Gastrocnemius medialis (tissue), 4 donors: ENCODE data around the gene PRKG1. TPM values are rescaled to one million over a fixed set of nuclear protein-coding genes. Genes with fewer than 3 reads are reported as not detected.

Source experiments
- ATAC-seq, 2 donors: fragments of 150-250 bp; one replicate each; pipeline ENCODE4 v1.9.1; 2016
- DNase-seq, 2 donors: peaks; one replicate each; pipeline ENCODE4 v3.0.0-alpha.2; 2019
- H3K27ac ChIP-seq, 4 donors: fragments of 200-600 bp; sonication (generic); 1 replicate in 1 of 4; 2 replicates in 3 of 4; pipeline ENCODE4 v1.5.1; 2016 to 2018; ENCODE audit warnings: mild to moderate bottlenecking in 2 of 4, moderate library complexity in 1 of 4
- H3K27me3 ChIP-seq, 3 donors: fragments of 200-600 bp; sonication (generic) in 2 of 3; 1 replicate in 1 of 3; 2 replicates in 2 of 3; pipeline versions ENCODE4 v1.5.1 to v1.6.0; 2016 to 2019; ENCODE audit warnings: mild to moderate bottlenecking in 1 of 3, moderate library complexity in 1 of 3
- H3K36me3 ChIP-seq, 2 donors: fragments of 200-600 bp; sonication (generic) in 1 of 2; one replicate each; pipeline ENCODE4 v1.5.1; 2017 to 2018
- H3K4me1 ChIP-seq, 2 donors: fragments of 200-600 bp; sonication (generic) in 1 of 2; one replicate each; pipeline ENCODE4 v1.5.1; 2016 to 2017; ENCODE audit warnings: mild to moderate bottlenecking in 2 of 2
- H3K4me3 ChIP-seq, 4 donors: fragments of 200-600 bp; sonication (generic) in 3 of 4; 1 replicate in 1 of 4; 2 replicates in 3 of 4; pipeline ENCODE4 v1.5.1; 2016 to 2019; ENCODE audit warnings: mild to moderate bottlenecking in 2 of 4
- H3K9me3 ChIP-seq, 3 donors: fragments of 200-600 bp; sonication (generic) in 2 of 3; 1 replicate in 1 of 3; 2 replicates in 2 of 3; pipeline ENCODE4 v1.5.1; 2016 to 2019
- POLR2A ChIP-seq, 2 donors: fragments of 450-650 bp; IDR thresholded peaks; one replicate each; pipeline ENCODE4 v1.6.1; 2017; ENCODE audit warnings: antibody characterized with exemption in 2 of 2, mild to moderate bottlenecking in 2 of 2, moderate library complexity in 2 of 2
- in situ Hi-C, 4 donors: fragments of 200-750 bp; cut with MboI; loops; one replicate each; pipeline versions ENCODE4 v1.15.0 to v1.8.0; 2017; ENCODE audit warnings: low sequenced_read_pairs in 4 of 4
- intact Hi-C: fragments of 100-400 bp; cut with DNase I; formaldehyde crosslinking; loops from one replicate; pipeline ENCODE4 v1.15.1; 2023; ENCODE audit warnings: low total_unique reads
- total RNA-seq, 4 donors: library from RNA; depleted of rRNA; stranded (reverse); fragments of >200 nt; gene quantifications; one replicate each; pipeline versions ENCODE4 v1.1.0 to v1.2.3, GENCODE V29; 2016
- TF ChIP-seq, protein P1 (sequence below), 5 experiments: fragments of 450-650 bp in 3 of 5; fragments of 200-600 bp in 2 of 5; sonication (generic) in 2 of 5; IDR thresholded peaks in 4 of 5; conservative IDR thresholded peaks in 1 of 5; 1 replicate in 4 of 5; 2 replicates in 1 of 5; pipeline ENCODE4 v1.5.1; 2016 to 2019; ENCODE audit warnings: antibody characterized with exemption in 5 of 5, mild to moderate bottlenecking in 3 of 5, moderate library complexity in 3 of 5

PRKG1 gene
- total RNA-seq, 4 donors from 2014 or later: 10.4 to 39.4 (median 25.1) TPM

- DNase-seq: no peak
- Histone ChIP-seq H3K27me3 (peaks cover 0 to 7% (median 0%) of the 10 kb centered on the region in 3 donors), H3K9me3 (no peaks in the 10 kb centered on the region), H3K4me1 (peaks cover 8 to 21% of the 10 kb centered on the region in 2 donors), H3K4me3 (peak overlapping the region; percentile 61 to 75 (median 68)), H3K27ac (no peak overlapping the region), H3K36me3 (no peaks in the 10 kb centered on the region)
- ATAC-seq: peak in 1 of 2 donors; percentile 10
- intact Hi-C loops: loop anchor here (10.0 kb wide), 1 partner anchor 341 kb away; no protein-coding TSS in a partner anchor
- TF ChIP-seq, protein P1, sequence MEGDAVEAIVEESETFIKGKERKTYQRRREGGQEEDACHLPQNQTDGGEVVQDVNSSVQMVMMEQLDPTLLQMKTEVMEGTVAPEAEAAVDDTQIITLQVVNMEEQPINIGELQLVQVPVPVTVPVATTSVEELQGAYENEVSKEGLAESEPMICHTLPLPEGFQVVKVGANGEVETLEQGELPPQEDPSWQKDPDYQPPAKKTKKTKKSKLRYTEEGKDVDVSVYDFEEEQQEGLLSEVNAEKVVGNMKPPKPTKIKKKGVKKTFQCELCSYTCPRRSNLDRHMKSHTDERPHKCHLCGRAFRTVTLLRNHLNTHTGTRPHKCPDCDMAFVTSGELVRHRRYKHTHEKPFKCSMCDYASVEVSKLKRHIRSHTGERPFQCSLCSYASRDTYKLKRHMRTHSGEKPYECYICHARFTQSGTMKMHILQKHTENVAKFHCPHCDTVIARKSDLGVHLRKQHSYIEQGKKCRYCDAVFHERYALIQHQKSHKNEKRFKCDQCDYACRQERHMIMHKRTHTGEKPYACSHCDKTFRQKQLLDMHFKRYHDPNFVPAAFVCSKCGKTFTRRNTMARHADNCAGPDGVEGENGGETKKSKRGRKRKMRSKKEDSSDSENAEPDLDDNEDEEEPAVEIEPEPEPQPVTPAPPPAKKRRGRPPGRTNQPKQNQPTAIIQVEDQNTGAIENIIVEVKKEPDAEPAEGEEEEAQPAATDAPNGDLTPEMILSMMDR (IDR thresholded peaks at IDR 0.05 in 4 of 5, conservative IDR thresholded peaks at IDR 0.05 in 1 of 5): no peak
- no peak for TF ChIP-seq POLR2A (IDR thresholded peaks at IDR 0.05)
- in situ Hi-C loops: loop anchor here in 3 of 4 donors (5.0 to 10.0 kb wide), 2 partner anchors 171 to 174 kb away; no protein-coding TSS in a partner anchor
Measured at GRCh38 chr10:52313256-52313932, 1239.1 kb downstream of the PRKG1 start.

DNA sequence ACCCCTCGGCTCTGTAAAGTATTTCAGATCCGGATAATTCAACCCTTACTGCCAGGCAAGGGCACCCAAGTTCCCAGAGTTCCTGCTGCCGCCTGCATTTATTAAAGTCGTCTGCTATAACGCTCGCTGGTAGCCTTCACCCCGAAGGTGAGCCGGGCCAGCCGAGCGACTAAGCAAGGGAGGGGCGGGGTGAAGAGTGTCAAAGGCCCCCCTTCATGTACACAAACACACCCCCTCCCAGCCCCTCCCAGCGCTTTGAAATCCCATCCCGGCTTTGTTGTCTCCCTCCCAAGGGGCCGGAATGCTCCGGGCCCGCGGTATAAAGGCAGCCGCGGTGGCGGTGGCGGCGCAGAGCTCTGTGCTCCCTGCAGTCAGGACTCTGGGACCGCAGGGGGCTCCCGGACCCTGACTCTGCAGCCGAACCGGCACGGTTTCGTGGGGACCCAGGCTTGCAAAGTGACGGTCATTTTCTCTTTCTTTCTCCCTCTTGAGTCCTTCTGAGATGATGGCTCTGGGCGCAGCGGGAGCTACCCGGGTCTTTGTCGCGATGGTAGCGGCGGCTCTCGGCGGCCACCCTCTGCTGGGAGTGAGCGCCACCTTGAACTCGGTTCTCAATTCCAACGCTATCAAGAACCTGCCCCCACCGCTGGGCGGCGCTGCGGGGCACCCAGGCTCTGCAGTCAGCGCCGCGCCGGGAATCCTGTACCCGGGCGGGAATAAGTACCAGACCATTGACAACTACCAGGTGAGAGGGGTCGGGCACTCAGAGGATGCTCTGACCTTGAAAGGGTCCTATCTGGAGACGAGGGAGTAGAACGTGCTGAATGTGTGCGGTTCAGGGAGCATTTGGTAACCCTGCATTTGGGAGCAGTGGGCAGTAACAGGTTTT, 1239.9 kb downstream of the PRKG1 start, which contains the start of gene DKK1:
Gene DKK1, plus strand, starts transcription at position 349 of the 889 bp plus-strand sequence. Its CDS starts 154 bp downstream, at position 503.
- intact Hi-C loops: loop anchor here (10.0 kb wide), 1 partner anchor 341 kb away; no protein-coding TSS in a partner anchor
- H3K9me3 ChIP-seq: no peaks in the 10 kb centered on the region
- TF ChIP-seq POLR2A (IDR thresholded peaks at IDR 0.05): no peak
- TF ChIP-seq, protein P1 (IDR thresholded peaks at IDR 0.05 in 4 of 5, conservative IDR thresholded peaks at IDR 0.05 in 1 of 5): peak; percentile 49 to 82 (median 70)
- DNase-seq: peak; percentile 17 to 46
- ATAC-seq: peak; percentile 79 to 85
- in situ Hi-C loops: loop anchor here in 3 of 4 donors (5.0 to 10.0 kb wide), 2 partner anchors 171 to 173 kb away; no protein-coding TSS in a partner anchor
- H3K27ac ChIP-seq: no peak within 1 kb of the TSS
- H3K4me3 ChIP-seq: peak within 1 kb of the TSS; percentile 61 to 75 (median 68)
- peaks cover 0 to 7% (median 0%) of the 10 kb centered on the region in 3 donors for H3K27me3 ChIP-seq
- H3K36me3 ChIP-seq: no peaks in the 10 kb centered on the region
- H3K4me1 ChIP-seq: peaks cover 8 to 21% of the 10 kb centered on the region in 2 donors

GRCh38 chr10:52314822-52315552, 1240.7 kb downstream of the PRKG1 start:
- no peak overlapping the region for H3K27ac ChIP-seq
- peaks cover 8 to 21% of the 10 kb centered on the region in 2 donors for H3K4me1 ChIP-seq
- no peaks in the 10 kb centered on the region for H3K9me3 ChIP-seq
- intact Hi-C loops (loop anchor here (10.0 kb wide), 1 partner anchor 340 kb away; no protein-coding TSS in a partner anchor), in situ Hi-C loops (loop anchor here in 3 of 4 donors (5.0 to 10.0 kb wide), 2 partner anchors 170 to 172 kb away; no protein-coding TSS in a partner anchor)
- no peak for DNase-seq
- H3K27me3 ChIP-seq: peaks cover 0 to 7% (median 0%) of the 10 kb centered on the region in 3 donors
- peak overlapping the region; percentile 61 to 75 (median 68) for H3K4me3 ChIP-seq
- ATAC-seq: no peak
- TF ChIP-seq, protein P1 (IDR thresholded peaks at IDR 0.05 in 4 of 5, conservative IDR thresholded peaks at IDR 0.05 in 1 of 5): no peak
- TF ChIP-seq POLR2A (IDR thresholded peaks at IDR 0.05): no peak
- H3K36me3 ChIP-seq: no peaks in the 10 kb centered on the region

- Histone ChIP-seq H3K9me3 (no peaks in the 10 kb centered on the region), H3K4me3 (no peak overlapping the region), H3K4me1 (peaks cover 8 to 21% of the 10 kb centered on the region in 2 donors), H3K27ac (no peak overlapping the region), H3K27me3 (peaks cover 0 to 7% (median 0%) of the 10 kb centered on the region in 3 donors), H3K36me3 (no peaks in the 10 kb centered on the region)
- ATAC-seq: no peak
- DNase-seq: no peak
- in situ Hi-C loops (loop anchor here in 1 of 4 donors (10.0 kb wide), 1 partner anchor 169 kb away; no protein-coding TSS in a partner anchor), intact Hi-C loops (loop anchor here (10.0 kb wide), 1 partner anchor 339 kb away; no protein-coding TSS in a partner anchor)
- TF ChIP-seq, protein P1 (IDR thresholded peaks at IDR 0.05 in 4 of 5, conservative IDR thresholded peaks at IDR 0.05 in 1 of 5): no peak
- TF ChIP-seq POLR2A (IDR thresholded peaks at IDR 0.05): no peak
Measured at GRCh38 chr10:52316001-52316400, 1241.7 kb downstream of the PRKG1 start.
